ENCODE results near the gene NFIA. TPM values are rescaled to one million over a fixed set of nuclear protein-coding genes. Genes with fewer than 3 reads are reported as not detected.

The NFIA gene
- total and polyA plus RNA-seq, 9 of the 15 experiments (the other 6 are each of a cell fraction or from before 2014, with no cell fraction given), result 5.3 to 24.9 (median 9.8) TPM

GRCh38 chr1:61377242-61377958 lies 295.0 kb downstream of the NFIA start (continued):
- TF ChIP-seq REST (IDR thresholded peaks at IDR 0.05; ENCODE audit: borderline replicate concordance) (0 out of 2 replicates have a peak, but pooled peaks have one; percentile 6), REST (CRISPR knock-in tag; IDR thresholded peaks at IDR 0.05; ENCODE audit: low read depth) (no peak), MITF (IDR thresholded peaks at IDR 0.05) (no peak), PBX2 (CRISPR knock-in tag; IDR thresholded peaks at IDR 0.05; ENCODE audit: low read depth) (no peak), PBX2 (tag; conservative IDR thresholded peaks at IDR 0.05; ENCODE audit: low read depth) (peak; percentile 38), ZNF316 (IDR thresholded peaks at IDR 0.05) (peak; percentile 33; the same call in 1 of the 2 replicates), FIP1L1 (IDR thresholded peaks at IDR 0.05; ENCODE audit: low read depth, low read length, poor library complexity, severe bottlenecking) (no peak), ZBED1 (IDR thresholded peaks at IDR 0.05) (no peak), PKNOX1 (IDR thresholded peaks at IDR 0.05) (peak; percentile 44; the same call in 1 of the 2 replicates), HNRNPK (IDR thresholded peaks at IDR 0.05; ENCODE audit: low read depth, low read length, poor library complexity, severe bottlenecking) (no peak), TCF3 (CRISPR knock-in tag; IDR thresholded peaks at IDR 0.05) (peak; percentile 48)
